KOPT-K1 (cell line): ENCODE measurements around the gene SEC22C.

Source experiments
- H3K27ac ChIP-seq: fragments of 200-600 bp; sonication (generic); 2 replicates; pipeline ENCODE4 v1.5.1; 2016; ENCODE audit warnings: antibody characterized with exemption, mild to moderate bottlenecking, low read depth, low read length; ENCODE audit not compliant: poor library complexity, severe bottlenecking
- H3K36me3 ChIP-seq: fragments of 200-600 bp; sonication (generic); 2 replicates; pipeline ENCODE4 v1.5.1; 2017; ENCODE audit warnings: antibody characterized with exemption, mild to moderate bottlenecking, low read length, moderate library complexity; ENCODE audit not compliant: insufficient read depth
- H3K9me3 ChIP-seq: fragments of 200-600 bp; sonication (generic); 2 replicates; pipeline ENCODE4 v1.5.1; 2017; ENCODE audit warnings: antibody characterized with exemption, low read length, mild to moderate bottlenecking; ENCODE audit not compliant: insufficient read depth, poor library complexity, severe bottlenecking

Gene SEC22C

GRCh38 chr3:42503957-42504333 is 77.8 kb downstream of the SEC22C start:
- Histone ChIP-seq H3K36me3 (no peaks in the 10 kb centered on the region), H3K9me3 (peaks cover 10% of the 10 kb centered on the region), H3K27ac (no peak overlapping the region)

- Histone ChIP-seq H3K27ac (no peak overlapping the region), H3K36me3 (no peaks in the 10 kb centered on the region), H3K9me3 (peaks cover 10% of the 10 kb centered on the region)
Observed at GRCh38 chr3:42503251-42503924, 78.4 kb downstream of the SEC22C start.

GRCh38 chr3:42502429-42503250 is 79.1 kb downstream of the SEC22C start, which contains the start of gene VIPR1:
Gene VIPR1 (plus strand): TSS chr3:42502643. CDS start chr3:42502736, 93 bp downstream.
- no peak within 1 kb of the TSS for H3K27ac ChIP-seq
- H3K36me3 ChIP-seq, result no peaks in the 10 kb centered on the region

GRCh38 chr3:42501681-42502428 is 79.9 kb downstream of the SEC22C start:
- no peak overlapping the region for H3K27ac ChIP-seq
- H3K9me3 ChIP-seq, result peaks cover 10% of the 10 kb centered on the region
- no peaks in the 10 kb centered on the region for H3K36me3 ChIP-seq

More at GRCh38 chr3:42502429-42503250, 79.1 kb downstream of the SEC22C start, which contains the start of gene VIPR1:
- H3K9me3 ChIP-seq, result peaks cover 10% of the 10 kb centered on the region

- H3K9me3 ChIP-seq, result peaks cover 10% of the 10 kb centered on the region
- no peaks in the 10 kb centered on the region for H3K36me3 ChIP-seq
- no peak overlapping the region for H3K27ac ChIP-seq
Observed at GRCh38 chr3:42501321-42501680, 80.5 kb downstream of the SEC22C start.

GRCh38 chr3:42500909-42501308 is 80.9 kb downstream of the SEC22C start:
- Histone ChIP-seq H3K27ac (no peak overlapping the region), H3K9me3 (peaks cover 10% of the 10 kb centered on the region), H3K36me3 (no peaks in the 10 kb centered on the region)

- H3K27ac ChIP-seq, result no peak overlapping the region
- H3K9me3 ChIP-seq, result peaks cover 10% of the 10 kb centered on the region
- no peaks in the 10 kb centered on the region for H3K36me3 ChIP-seq
Observed at GRCh38 chr3:42500091-42500490, 81.7 kb downstream of the SEC22C start.

- Histone ChIP-seq H3K9me3 (peaks cover 10% of the 10 kb centered on the region), H3K36me3 (no peaks in the 10 kb centered on the region), H3K27ac (no peak overlapping the region)
Observed at GRCh38 chr3:42499478-42499871, 82.3 kb downstream of the SEC22C start.

- no peak overlapping the region for H3K27ac ChIP-seq
Observed at GRCh38 chr3:42498791-42499477, 82.8 kb downstream of the SEC22C start.

GRCh38 chr3:42498034-42498433 is 83.7 kb downstream of the SEC22C start:
- no peaks in the 10 kb centered on the region for H3K36me3 ChIP-seq
- peaks cover 10% of the 10 kb centered on the region for H3K9me3 ChIP-seq
- no peak overlapping the region for H3K27ac ChIP-seq

More at GRCh38 chr3:42498791-42499477, 82.8 kb downstream of the SEC22C start:
- H3K36me3 ChIP-seq, result no peaks in the 10 kb centered on the region
- peaks cover 10% of the 10 kb centered on the region for H3K9me3 ChIP-seq
